CD4-positive, CD25-positive, alpha-beta regulatory T cell (primary cell): ENCODE measurements around the gene DPP10. TPM values are rescaled to one million over a fixed set of nuclear protein-coding genes. Genes with fewer than 3 reads are reported as not detected.
"Not testable (repeated sequence)": the region's sequence is repeated elsewhere in the genome, so short reads cannot be mapped to it uniquely, and the experiment has no call there.

Source experiments
- ATAC-seq, 2 donors: fragments of 150-1000 bp; cut with Tn5 transposase; one replicate each; pipeline ENCODE4 v1.10.0; 2021; ENCODE audit warnings: low read depth in 2 of 2, moderate number of reproducible peaks in 2 of 2, moderate library complexity in 1 of 2
- DNase-seq, 3 donors: peaks; one replicate each; pipeline versions ENCODE4 v3.0.0 to v3.0.0-alpha.2; 2012 to 2022; ENCODE audit warnings: mixed read lengths in 1 of 3
- H3K27ac ChIP-seq: one replicate; pipeline ENCODE4 v1.7.0; 2013; ENCODE audit warnings: mild to moderate bottlenecking, low read length; ENCODE audit not compliant: insufficient read depth, poor library complexity, severe bottlenecking
- H3K27me3 ChIP-seq: one replicate; pipeline ENCODE4 v1.7.0; 2013; ENCODE audit warnings: low read length; ENCODE audit not compliant: control insufficient read depth, insufficient read depth
- H3K36me3 ChIP-seq: one replicate; pipeline ENCODE4 v1.7.0; 2013; ENCODE audit warnings: mild to moderate bottlenecking, low read length, moderate library complexity; ENCODE audit not compliant: control insufficient read depth, insufficient read depth
- H3K4me1 ChIP-seq: 2 replicates; pipeline ENCODE4 v1.7.0; 2013; ENCODE audit warnings: mild to moderate bottlenecking, low read length; ENCODE audit not compliant: insufficient read depth, control insufficient read depth, poor library complexity, severe bottlenecking
- H3K4me3 ChIP-seq: one replicate; pipeline ENCODE4 v1.7.0; 2013; ENCODE audit warnings: low read depth, mild to moderate bottlenecking, low read length, moderate library complexity
- H3K9me3 ChIP-seq, 2 experiments: 1 replicate in 1 of 2; 2 replicates in 1 of 2; pipeline ENCODE4 v1.7.0; 2013; ENCODE audit warnings: low read length in 2 of 2, mild to moderate bottlenecking in 1 of 2, moderate library complexity in 1 of 2; ENCODE audit not compliant: control insufficient read depth in 2 of 2
- H3K27ac Mint-ChIP-seq, 3 donors: one replicate each; pipeline ENCODE4 v1.8.0; 2020 to 2022; ENCODE audit warnings: mild to moderate bottlenecking in 3 of 3, mixed read lengths in 3 of 3, moderate library complexity in 2 of 3
- H3K27me3 Mint-ChIP-seq: one replicate; pipeline ENCODE4 v1.8.0; 2022; ENCODE audit warnings: mild to moderate bottlenecking, mixed read lengths
- H3K36me3 Mint-ChIP-seq: one replicate; pipeline ENCODE4 v1.8.0; 2020; ENCODE audit warnings: mixed read lengths
- H3K4me1 Mint-ChIP-seq, 4 donors: one replicate each; pipeline ENCODE4 v1.8.0; 2020 to 2022; ENCODE audit warnings: mixed read lengths in 4 of 4, mild to moderate bottlenecking in 1 of 4
- H3K4me3 Mint-ChIP-seq, 4 donors: one replicate each; pipeline ENCODE4 v1.8.0; 2020 to 2022; ENCODE audit warnings: mild to moderate bottlenecking in 4 of 4, mixed read lengths in 4 of 4, moderate library complexity in 3 of 4
- H3K9me3 Mint-ChIP-seq, 7 donors: one replicate each; pipeline ENCODE4 v1.8.0; 2020 to 2022; ENCODE audit warnings: mixed read lengths in 7 of 7, mild to moderate bottlenecking in 3 of 7, moderate library complexity in 2 of 7
- polyA plus RNA-seq, 4 donors: library from polyadenylated mRNA; unstranded; fragments of 300-500 nt; fragmentation: Illumina TruSeq; gene quantifications; one replicate each; pipeline ENCODE4 v1.2.3, GENCODE V29; 2021
- total RNA-seq: library from RNA; stranded (reverse); gene quantifications from one replicate; pipeline ENCODE4 v1.2.3, GENCODE V29; 2022

Gene DPP10
- total and polyA plus RNA-seq, 5 donors from 2014 or later = not detected

DNA sequence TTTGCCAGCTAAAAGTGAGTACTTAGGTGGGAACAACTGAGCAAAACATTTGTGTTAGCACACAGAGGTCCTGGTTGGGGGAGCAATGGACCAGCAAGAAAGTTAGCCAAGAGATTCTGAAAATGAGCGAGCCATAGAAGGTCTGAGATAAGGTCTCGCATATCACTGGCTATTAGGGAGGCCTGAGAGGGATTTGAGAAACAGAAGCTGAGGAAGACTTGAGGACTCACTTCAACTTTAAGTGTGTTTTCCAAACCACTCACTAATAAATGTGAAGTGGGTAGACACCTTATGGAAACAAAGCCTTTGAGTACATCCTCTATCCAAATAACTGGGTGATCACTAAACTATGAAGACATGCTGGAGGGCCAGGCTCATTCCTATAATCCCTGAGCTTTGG lies 958.5 kb downstream of the DPP10 start:
- Mint-ChIP-seq H3K9me3 (peaks cover 0 to 14% (median 5%) of the 10 kb centered on the region in 7 donors), H3K36me3 (no peaks in the 10 kb centered on the region), H3K4me3 (no peak overlapping the region), H3K4me1 (no peaks in the 10 kb centered on the region), H3K27me3 (no peaks in the 10 kb centered on the region), H3K27ac (no peak overlapping the region)
- Histone ChIP-seq H3K4me1 (no peaks in the 10 kb centered on the region), H3K4me3 (no peak overlapping the region), H3K9me3 (peaks cover 0 to 3% of the 10 kb centered on the region in 2 experiments), H3K27me3 (no peaks in the 10 kb centered on the region), H3K36me3 (no peaks in the 10 kb centered on the region), H3K27ac (no peak overlapping the region)
- DNase-seq (no peak), ATAC-seq (no peak)

GRCh38 chr2:115412501-115412900 lies 970.1 kb downstream of the DPP10 start:
- Mint-ChIP-seq H3K9me3 (peaks cover 1 to 24% (median 6%) of the 10 kb centered on the region in 7 donors), H3K27me3 (no peaks in the 10 kb centered on the region), H3K4me1 (no peaks in the 10 kb centered on the region), H3K27ac (no peak overlapping the region), H3K4me3 (no peak overlapping the region), H3K36me3 (no peaks in the 10 kb centered on the region)
- Histone ChIP-seq H3K27ac (no peak overlapping the region), H3K36me3 (no peaks in the 10 kb centered on the region), H3K4me1 (no peaks in the 10 kb centered on the region), H3K27me3 (no peaks in the 10 kb centered on the region), H3K4me3 (no peak overlapping the region), H3K9me3 (peaks cover 2 to 5% of the 10 kb centered on the region in 2 experiments)
- DNase-seq (no peak), ATAC-seq (no peak)

DNA sequence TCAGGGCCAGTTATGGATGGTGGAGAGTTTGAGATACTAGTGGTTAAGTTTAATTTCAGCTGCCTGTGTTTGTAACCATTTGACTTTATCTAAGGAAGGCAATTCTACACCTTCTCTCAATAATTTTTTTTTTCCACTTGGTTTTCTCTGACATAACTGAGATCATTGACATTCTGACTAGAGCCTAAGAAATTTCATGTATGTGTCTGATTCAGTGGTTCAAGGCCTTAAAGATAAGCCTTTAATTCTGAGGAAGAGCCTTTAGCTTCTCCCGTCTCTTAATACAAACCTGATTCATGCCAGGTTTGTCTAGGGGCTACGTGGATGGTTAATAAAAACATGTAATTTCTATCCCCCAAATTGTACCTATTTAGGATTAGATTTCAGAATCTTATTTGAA lies 971.4 kb downstream of the DPP10 start:
- no peaks in the 10 kb centered on the region for H3K27me3 ChIP-seq
- H3K9me3 Mint-ChIP-seq = peaks cover 4 to 32% (median 6%) of the 10 kb centered on the region in 7 donors
- no peaks in the 10 kb centered on the region for H3K4me1 ChIP-seq
- no peaks in the 10 kb centered on the region for H3K4me1 Mint-ChIP-seq
- no peaks in the 10 kb centered on the region for H3K36me3 ChIP-seq
- ATAC-seq (no peak), DNase-seq (no peak)
- no peak overlapping the region for H3K27ac Mint-ChIP-seq
- H3K4me3 ChIP-seq = no peak overlapping the region
- H3K27me3 Mint-ChIP-seq = no peaks in the 10 kb centered on the region
- peaks cover 0 to 5% of the 10 kb centered on the region in 2 experiments for H3K9me3 ChIP-seq
- no peaks in the 10 kb centered on the region for H3K36me3 Mint-ChIP-seq
- no peak overlapping the region for H3K27ac ChIP-seq
- no peak overlapping the region for H3K4me3 Mint-ChIP-seq

DNA sequence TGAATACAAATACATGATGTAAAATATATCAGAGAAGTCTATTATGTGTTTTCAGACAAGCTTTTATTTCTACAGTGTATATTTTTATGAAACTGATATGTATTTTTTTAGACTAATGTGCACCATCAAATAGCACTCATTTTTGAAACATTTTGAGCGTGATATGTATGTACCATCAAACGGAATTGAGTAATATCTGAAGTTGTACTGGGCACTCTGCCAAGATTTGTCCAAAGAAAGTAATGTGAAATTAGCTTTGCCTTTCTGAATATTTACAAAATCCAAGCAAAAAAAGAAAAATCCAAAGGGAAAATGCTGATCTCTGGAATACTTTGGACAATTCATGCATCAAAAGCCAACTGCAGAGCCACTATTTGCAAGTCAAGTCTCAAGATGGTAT lies 972.0 kb downstream of the DPP10 start:
- Histone ChIP-seq H3K27me3 (no peaks in the 10 kb centered on the region), H3K9me3 (peaks cover 0 to 5% of the 10 kb centered on the region in 2 experiments), H3K4me1 (no peaks in the 10 kb centered on the region), H3K27ac (no peak overlapping the region), H3K36me3 (no peaks in the 10 kb centered on the region), H3K4me3 (no peak overlapping the region)
- Mint-ChIP-seq H3K27ac (no peak overlapping the region), H3K4me3 (no peak overlapping the region), H3K4me1 (no peaks in the 10 kb centered on the region), H3K27me3 (no peaks in the 10 kb centered on the region), H3K36me3 (no peaks in the 10 kb centered on the region), H3K9me3 (peaks cover 4 to 36% (median 6%) of the 10 kb centered on the region in 7 donors)
- ATAC-seq (no peak), DNase-seq (no peak)

GRCh38 chr2:115422004-115422634 lies 979.7 kb downstream of the DPP10 start:
- Mint-ChIP-seq H3K27ac (no peak overlapping the region), H3K36me3 (no peaks in the 10 kb centered on the region)
- H3K4me3 ChIP-seq = no peak overlapping the region

DNA sequence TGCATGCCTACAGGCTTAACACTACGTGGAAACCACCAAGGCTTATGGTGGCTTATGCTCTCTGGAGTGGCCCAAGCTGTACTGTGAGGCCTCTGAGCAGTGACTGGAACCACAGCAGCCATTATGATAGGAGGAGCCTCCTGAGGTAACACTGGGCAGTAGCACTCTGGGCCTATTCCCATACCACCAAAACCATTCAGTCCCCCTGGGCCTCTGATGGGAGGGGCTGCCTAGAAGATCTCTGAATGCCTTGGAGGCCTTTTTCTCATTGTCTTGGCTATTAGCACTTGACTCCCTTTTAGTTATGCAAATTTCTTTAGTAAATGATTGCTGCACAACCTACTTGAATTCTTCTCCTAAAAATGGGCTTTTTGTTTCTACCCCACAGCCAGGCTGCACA lies 985.0 kb downstream of the DPP10 start:
- no peaks in the 10 kb centered on the region for H3K36me3 Mint-ChIP-seq
- H3K9me3 Mint-ChIP-seq = peaks cover 0 to 42% (median 5%) of the 10 kb centered on the region in 7 donors

More at GRCh38 chr2:115422004-115422634, 979.7 kb downstream of the DPP10 start:
- H3K36me3 ChIP-seq = no peaks in the 10 kb centered on the region
- H3K4me3 Mint-ChIP-seq = no peak overlapping the region
- H3K27me3 Mint-ChIP-seq = no peaks in the 10 kb centered on the region
- peaks cover 0 to 3% of the 10 kb centered on the region in 2 experiments for H3K9me3 ChIP-seq
- no peaks in the 10 kb centered on the region for H3K4me1 Mint-ChIP-seq
- no peaks in the 10 kb centered on the region for H3K4me1 ChIP-seq
- DNase-seq = no peak
- H3K9me3 Mint-ChIP-seq = peaks cover 0 to 31% (median 8%) of the 10 kb centered on the region in 7 donors
- H3K27ac ChIP-seq = no peak overlapping the region
- ATAC-seq = no peak
- H3K27me3 ChIP-seq = no peaks in the 10 kb centered on the region

GRCh38 chr2:115440746-115441145 lies 998.3 kb downstream of the DPP10 start:
- H3K36me3 Mint-ChIP-seq, H3K27me3 ChIP-seq, H3K27ac Mint-ChIP-seq, ATAC-seq, H3K27me3 Mint-ChIP-seq, H3K4me1 Mint-ChIP-seq, H3K27ac ChIP-seq, H3K4me3 Mint-ChIP-seq, H3K9me3 ChIP-seq, H3K36me3 ChIP-seq, DNase-seq, H3K4me1 ChIP-seq, H3K4me3 ChIP-seq: not testable (repeated sequence)
- H3K9me3 Mint-ChIP-seq = peaks cover 0 to 19% (median 7%) of the 10 kb centered on the region in 7 donors

More for the DNA sequence above, 985.0 kb downstream of the DPP10 start:
- Mint-ChIP-seq H3K4me3 (no peak overlapping the region), H3K27ac (no peak overlapping the region), H3K4me1 (no peaks in the 10 kb centered on the region), H3K27me3 (no peaks in the 10 kb centered on the region)
- ATAC-seq (no peak), DNase-seq (no peak)
- Histone ChIP-seq H3K27ac (no peak overlapping the region), H3K9me3 (peaks cover 0 to 19% of the 10 kb centered on the region in 2 experiments), H3K36me3 (no peaks in the 10 kb centered on the region), H3K4me3 (no peak overlapping the region), H3K4me1 (no peaks in the 10 kb centered on the region), H3K27me3 (no peaks in the 10 kb centered on the region)

- ATAC-seq = no peak
- no peak for DNase-seq
- no peaks in the 10 kb centered on the region for H3K36me3 ChIP-seq
- no peaks in the 10 kb centered on the region for H3K4me1 Mint-ChIP-seq
- H3K9me3 ChIP-seq = peaks cover 2 to 4% of the 10 kb centered on the region in 2 experiments
- no peak overlapping the region for H3K4me3 Mint-ChIP-seq
- no peak overlapping the region for H3K27ac Mint-ChIP-seq
- no peaks in the 10 kb centered on the region for H3K36me3 Mint-ChIP-seq
- H3K27ac ChIP-seq = no peak overlapping the region
- H3K27me3 Mint-ChIP-seq = no peaks in the 10 kb centered on the region
- H3K4me1 ChIP-seq = no peaks in the 10 kb centered on the region
- H3K27me3 ChIP-seq = no peaks in the 10 kb centered on the region
- peaks cover 0 to 26% (median 9%) of the 10 kb centered on the region in 7 donors for H3K9me3 Mint-ChIP-seq
- no peak overlapping the region for H3K4me3 ChIP-seq
Measured at GRCh38 chr2:115443539-115444185, 1001.2 kb downstream of the DPP10 start.
